GM18498 (cell line): ENCODE results near the gene PERCC1.
"Not testable (repeated sequence)": the region's sequence is repeated elsewhere in the genome, so short reads cannot be mapped to it uniquely, and the experiment has no call there.

Experiments used
- ATAC-seq: cut with Tn5 transposase; IDR thresholded peaks from one replicate; pipeline ENCODE4 v1.9.1; 2021; ENCODE audit warnings: mild to moderate bottlenecking, moderate library complexity; ENCODE audit not compliant: unreplicated experiment

The PERCC1 gene

GRCh38 chr16:1466054-1466453 lies 35.2 kb downstream of the PERCC1 start:
- ATAC-seq, result no peak

DNA sequence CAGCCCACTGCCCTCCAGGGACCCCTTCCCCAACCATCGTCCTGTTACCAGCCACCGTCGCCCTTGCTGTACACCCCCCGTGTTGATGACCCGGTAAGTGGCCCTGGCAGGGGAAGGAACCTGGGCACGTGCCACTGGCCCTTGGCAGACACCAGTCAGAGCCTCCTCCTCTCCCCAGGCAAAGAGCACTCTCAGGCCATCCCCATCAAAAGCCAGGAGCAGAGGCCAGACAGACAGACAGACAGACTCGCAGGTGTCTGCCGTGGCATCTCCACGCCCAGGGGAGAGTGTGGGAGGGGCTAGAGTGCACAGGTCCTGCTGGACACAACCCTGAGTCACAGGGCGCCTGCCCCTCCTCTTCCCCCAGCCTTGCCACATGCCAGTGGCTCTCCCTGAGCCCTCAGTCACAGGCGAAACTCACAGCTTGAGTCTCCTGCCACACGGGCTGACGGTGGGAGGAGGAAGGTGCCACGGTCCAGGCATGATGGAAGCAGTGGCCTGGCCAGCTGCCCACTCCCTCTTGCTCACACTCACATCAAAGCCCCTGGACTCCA lies 36.2 kb downstream of the PERCC1 start:
- ATAC-seq, result no peak

DNA sequence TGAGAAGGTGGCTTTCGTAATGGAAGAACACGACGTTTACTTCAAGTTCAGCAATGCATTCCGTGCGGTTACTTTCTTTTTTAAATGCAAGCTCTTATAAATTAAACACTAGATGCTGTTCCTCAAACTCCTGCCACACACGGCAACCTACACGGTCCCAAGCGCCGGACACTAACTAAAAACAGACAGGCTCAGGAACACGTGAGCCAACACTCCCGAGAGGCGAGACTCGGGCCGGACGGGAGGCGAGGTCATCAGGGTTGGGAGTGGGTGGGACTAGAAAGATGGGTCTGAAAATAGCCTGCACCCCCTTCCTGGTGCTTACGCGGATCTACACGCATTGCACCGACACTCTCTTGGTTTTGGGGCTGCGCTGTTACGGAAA lies 37.5 kb downstream of the PERCC1 start:
- no peak for ATAC-seq

GRCh38 chr16:1469141-1469540 lies 38.3 kb downstream of the PERCC1 start:
- ATAC-seq, result not testable (repeated sequence)

- ATAC-seq, result no peak
These were observed 38.9 kb downstream of the PERCC1 start for GRCh38 chr16:1469693-1470201.

- ATAC-seq, result no peak
These were observed 39.8 kb downstream of the PERCC1 start for GRCh38 chr16:1470481-1471251.

GRCh38 chr16:1471569-1472194 lies 40.8 kb downstream of the PERCC1 start:
- no peak for ATAC-seq

DNA sequence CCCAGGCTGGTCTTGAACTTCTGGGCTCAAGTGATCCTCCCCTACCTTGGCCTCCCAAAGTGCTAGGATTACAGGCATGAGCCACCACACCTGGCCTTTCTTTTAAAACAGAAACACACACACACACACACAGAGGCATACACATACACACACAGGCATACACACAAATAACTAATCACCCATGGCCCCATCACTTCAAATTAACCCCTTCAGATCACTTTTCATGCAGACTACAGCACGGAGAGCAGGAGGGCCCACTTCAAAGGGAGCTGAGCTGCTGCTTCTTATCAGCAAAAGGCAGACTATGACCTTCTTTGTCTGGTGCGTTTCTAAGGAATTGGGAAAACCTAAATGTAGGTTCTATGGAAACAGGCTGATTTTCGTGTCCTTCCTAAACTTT lies 42.1 kb downstream of the PERCC1 start:
- no peak for ATAC-seq

- ATAC-seq, result peak; percentile 42
These were observed 43.4 kb downstream of the PERCC1 start for GRCh38 chr16:1474082-1474795.

- ATAC-seq, result peak; percentile 86
These were observed 44.1 kb downstream of the PERCC1 start, which contains the start of gene CLCN7 for GRCh38 chr16:1474796-1475551. Gene CLCN7 (minus strand): TSS chr16:1475028. CDS start chr16:1474974, 54 bp downstream.

GRCh38 chr16:1475552-1476114 lies 44.8 kb downstream of the PERCC1 start:
- ATAC-seq, result no peak

DNA sequence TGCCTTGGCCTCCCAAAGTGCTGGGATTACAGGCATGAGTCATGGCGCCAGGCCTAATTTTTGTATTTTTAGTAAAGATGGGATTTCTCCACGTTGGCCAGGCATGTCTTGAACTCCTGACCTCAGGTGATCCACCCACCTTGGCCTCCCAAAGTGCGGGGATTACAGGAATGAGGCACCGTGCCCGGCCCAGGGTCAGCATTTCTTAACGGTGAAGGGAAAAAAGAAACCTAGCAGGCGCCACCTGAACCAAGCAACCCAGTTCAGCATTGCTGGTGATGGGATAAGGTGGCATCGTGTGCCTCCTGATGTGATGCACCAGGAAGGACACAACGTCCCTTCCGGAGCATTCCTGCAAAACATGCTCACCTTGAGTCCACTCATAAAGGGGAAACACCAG lies 46.2 kb downstream of the PERCC1 start:
- no peak for ATAC-seq

GRCh38 chr16:1478937-1479336 lies 48.1 kb downstream of the PERCC1 start:
- ATAC-seq, result not testable (repeated sequence)

- ATAC-seq, result no peak
These were observed 51.3 kb downstream of the PERCC1 start for GRCh38 chr16:1481906-1482835.
